Glutamatergic neuron (in vitro differentiated cells): ENCODE measurements around the gene C12orf57. TPM values are rescaled to one million over a fixed set of nuclear protein-coding genes. Genes with fewer than 3 reads are reported as not detected.
A peak's percentile ranks its signal among the peaks of the same experiment; 100 is the strongest.

Experiments
- DNase-seq: peaks from one replicate; pipeline ENCODE4 v3.0.0; 2022
- H3K27ac Mint-ChIP-seq: one replicate; pipeline ENCODE4 v1.8.0; 2020; ENCODE audit warnings: mild to moderate bottlenecking, mixed read lengths, inconsistent platforms; ENCODE audit not compliant: unreplicated experiment
- H3K27me3 Mint-ChIP-seq: one replicate; pipeline ENCODE4 v1.8.0; 2020; ENCODE audit warnings: mild to moderate bottlenecking, moderate library complexity, mixed read lengths, inconsistent platforms; ENCODE audit not compliant: unreplicated experiment
- H3K36me3 Mint-ChIP-seq: one replicate; pipeline ENCODE4 v1.8.0; 2020; ENCODE audit warnings: mild to moderate bottlenecking, mixed read lengths, inconsistent platforms; ENCODE audit not compliant: unreplicated experiment
- H3K4me1 Mint-ChIP-seq: one replicate; pipeline ENCODE4 v1.8.0; 2020; ENCODE audit warnings: mild to moderate bottlenecking, low read depth, mixed read lengths, inconsistent platforms; ENCODE audit not compliant: unreplicated experiment
- H3K4me3 Mint-ChIP-seq: one replicate; pipeline ENCODE4 v1.8.0; 2020; ENCODE audit warnings: mild to moderate bottlenecking, mixed read lengths, inconsistent platforms; ENCODE audit not compliant: unreplicated experiment
- H3K9me3 Mint-ChIP-seq: one replicate; pipeline ENCODE4 v1.8.0; 2020; ENCODE audit warnings: mild to moderate bottlenecking, moderate library complexity, mixed read lengths, inconsistent platforms; ENCODE audit not compliant: unreplicated experiment
- total RNA-seq: library from RNA; stranded (reverse); fragmentation: NEBNext Ultra II Directional; extraction: Animal tissue kit (Norgen Biotek cat#: 25700); gene quantifications from one replicate; pipeline ENCODE4 v1.2.1, GENCODE V29; 2021; ENCODE audit not compliant: unreplicated experiment
- TF ChIP-seq, protein P1 (sequence below): fragments of 200-600 bp; sonication (generic); IDR thresholded peaks from one replicate; pipeline ENCODE4 v1.5.0; 2021; ENCODE audit not compliant: partially characterized antibody, unreplicated experiment

C12orf57 gene
- total RNA-seq, 1 donor from 2014 or later: 184 TPM

DNA sequence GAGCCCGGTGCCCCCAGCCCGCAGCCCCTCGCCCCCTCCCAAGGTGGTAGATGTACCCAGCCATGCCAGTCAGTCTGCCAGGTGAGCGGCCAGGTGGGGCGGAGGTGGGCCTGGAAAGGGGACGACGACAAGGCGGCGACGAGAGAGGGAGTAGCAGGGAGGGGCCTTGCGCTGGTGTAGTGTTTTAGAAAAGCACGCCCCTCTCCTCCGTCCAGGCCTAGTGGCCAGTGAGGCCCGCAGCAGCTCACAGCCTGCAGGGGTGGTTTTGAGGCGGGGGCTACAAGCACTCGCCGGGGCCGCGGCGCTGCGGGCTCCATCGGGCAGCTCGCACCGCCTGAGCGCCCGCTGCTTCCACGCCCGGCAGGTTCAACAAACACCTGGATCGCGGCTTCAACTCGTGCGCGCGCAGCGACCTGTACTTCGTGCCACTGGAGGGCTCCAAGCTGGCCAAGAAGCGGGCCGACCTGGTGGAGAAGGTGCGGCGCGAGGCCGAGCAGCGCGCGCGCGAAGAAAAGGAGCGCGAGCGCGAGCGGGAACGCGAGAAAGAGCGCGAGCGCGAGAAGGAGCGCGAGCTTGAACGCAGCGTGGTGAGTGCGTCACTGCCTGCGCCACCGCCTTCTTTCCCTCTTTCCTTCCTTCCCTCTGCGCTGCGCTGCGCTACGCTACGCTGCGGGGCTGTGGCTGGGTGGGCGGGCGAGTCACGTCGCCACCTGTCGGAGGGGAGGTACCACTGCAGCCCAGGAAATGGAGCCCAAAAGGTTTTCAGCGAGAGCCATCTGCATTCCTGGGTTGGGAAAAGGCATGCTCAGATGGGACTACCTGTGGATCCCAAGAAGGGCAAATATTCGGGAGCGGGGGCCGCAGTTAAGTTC, 6.1 kb upstream of the C12orf57 start:
- peaks cover 13% of the 10 kb centered on the region for H3K36me3 Mint-ChIP-seq
- H3K4me1 Mint-ChIP-seq: peaks cover 5% of the 10 kb centered on the region
- DNase-seq: peak; percentile 91
- H3K9me3 Mint-ChIP-seq: peaks cover 24% of the 10 kb centered on the region
- H3K4me3 Mint-ChIP-seq: peak overlapping the region; percentile 76
- H3K27me3 Mint-ChIP-seq: peaks cover 24% of the 10 kb centered on the region
- TF ChIP-seq, protein P1, sequence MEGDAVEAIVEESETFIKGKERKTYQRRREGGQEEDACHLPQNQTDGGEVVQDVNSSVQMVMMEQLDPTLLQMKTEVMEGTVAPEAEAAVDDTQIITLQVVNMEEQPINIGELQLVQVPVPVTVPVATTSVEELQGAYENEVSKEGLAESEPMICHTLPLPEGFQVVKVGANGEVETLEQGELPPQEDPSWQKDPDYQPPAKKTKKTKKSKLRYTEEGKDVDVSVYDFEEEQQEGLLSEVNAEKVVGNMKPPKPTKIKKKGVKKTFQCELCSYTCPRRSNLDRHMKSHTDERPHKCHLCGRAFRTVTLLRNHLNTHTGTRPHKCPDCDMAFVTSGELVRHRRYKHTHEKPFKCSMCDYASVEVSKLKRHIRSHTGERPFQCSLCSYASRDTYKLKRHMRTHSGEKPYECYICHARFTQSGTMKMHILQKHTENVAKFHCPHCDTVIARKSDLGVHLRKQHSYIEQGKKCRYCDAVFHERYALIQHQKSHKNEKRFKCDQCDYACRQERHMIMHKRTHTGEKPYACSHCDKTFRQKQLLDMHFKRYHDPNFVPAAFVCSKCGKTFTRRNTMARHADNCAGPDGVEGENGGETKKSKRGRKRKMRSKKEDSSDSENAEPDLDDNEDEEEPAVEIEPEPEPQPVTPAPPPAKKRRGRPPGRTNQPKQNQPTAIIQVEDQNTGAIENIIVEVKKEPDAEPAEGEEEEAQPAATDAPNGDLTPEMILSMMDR: peak; percentile 93
- peak overlapping the region; percentile 75 for H3K27ac Mint-ChIP-seq

GRCh38 chr12:6938353-6939190, 5.2 kb upstream of the C12orf57 start:
- DNase-seq: no peak
- TF ChIP-seq, protein P1: peak; percentile 33
- Mint-ChIP-seq H3K4me1 (peaks cover 5% of the 10 kb centered on the region), H3K27ac (peak overlapping the region; percentile 85), H3K4me3 (peak overlapping the region; percentile 81), H3K27me3 (peaks cover 26% of the 10 kb centered on the region), H3K9me3 (peaks cover 30% of the 10 kb centered on the region), H3K36me3 (peaks cover 13% of the 10 kb centered on the region)

DNA sequence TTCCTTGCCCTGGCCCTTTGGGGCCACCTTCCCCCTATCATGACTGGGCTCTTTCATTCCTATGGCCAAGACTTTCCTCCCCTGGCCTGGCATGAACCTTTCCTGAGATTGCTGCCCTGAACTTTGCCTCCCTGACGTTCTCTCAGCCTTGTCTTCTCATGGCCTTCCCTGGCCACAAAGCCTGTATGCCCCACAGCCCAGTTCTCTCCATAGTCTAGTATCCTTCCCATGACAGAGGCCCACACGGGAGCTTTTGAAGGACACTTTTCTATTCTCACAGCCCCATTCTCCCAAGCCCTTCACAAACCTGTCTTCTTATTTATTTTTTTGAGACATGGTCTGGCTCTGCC, 4.7 kb upstream of the C12orf57 start:
- peak overlapping the region; percentile 81 for H3K4me3 Mint-ChIP-seq
- H3K9me3 Mint-ChIP-seq: peaks cover 34% of the 10 kb centered on the region

GRCh38 chr12:6941267-6941666, 2.6 kb upstream of the C12orf57 start:
- Mint-ChIP-seq H3K4me1 (peaks cover 16% of the 10 kb centered on the region), H3K27ac (no peak overlapping the region), H3K27me3 (peaks cover 30% of the 10 kb centered on the region), H3K36me3 (peaks cover 8% of the 10 kb centered on the region), H3K4me3 (no peak overlapping the region), H3K9me3 (peaks cover 29% of the 10 kb centered on the region)
- DNase-seq: no peak
- TF ChIP-seq, protein P1: no peak

More for the DNA sequence above, 4.7 kb upstream of the C12orf57 start:
- Mint-ChIP-seq H3K4me1 (peaks cover 7% of the 10 kb centered on the region), H3K27me3 (peaks cover 29% of the 10 kb centered on the region), H3K36me3 (peaks cover 13% of the 10 kb centered on the region), H3K27ac (peak overlapping the region; percentile 85)
- no peak for DNase-seq
- TF ChIP-seq, protein P1: no peak

- TF ChIP-seq, protein P1: no peak
- Mint-ChIP-seq H3K4me3 (no peak overlapping the region), H3K27ac (no peak overlapping the region), H3K9me3 (peaks cover 26% of the 10 kb centered on the region), H3K36me3 (peaks cover 8% of the 10 kb centered on the region), H3K4me1 (peaks cover 18% of the 10 kb centered on the region), H3K27me3 (peaks cover 31% of the 10 kb centered on the region)
- no peak for DNase-seq
Measured at GRCh38 chr12:6941782-6942181, 2.0 kb upstream of the C12orf57 start.
